HG03108 (cell line): Measurements from ENCODE around the gene MIGA1.
"Not testable (repeated sequence)": the region's sequence is repeated elsewhere in the genome, so short reads cannot be mapped to it uniquely, and the experiment has no call there.

Experiments
- ATAC-seq: cut with Tn5 transposase; IDR thresholded peaks from one replicate; pipeline ENCODE4 v1.9.1; 2021; ENCODE audit warnings: moderate library complexity; ENCODE audit not compliant: unreplicated experiment

Gene MIGA1

DNA sequence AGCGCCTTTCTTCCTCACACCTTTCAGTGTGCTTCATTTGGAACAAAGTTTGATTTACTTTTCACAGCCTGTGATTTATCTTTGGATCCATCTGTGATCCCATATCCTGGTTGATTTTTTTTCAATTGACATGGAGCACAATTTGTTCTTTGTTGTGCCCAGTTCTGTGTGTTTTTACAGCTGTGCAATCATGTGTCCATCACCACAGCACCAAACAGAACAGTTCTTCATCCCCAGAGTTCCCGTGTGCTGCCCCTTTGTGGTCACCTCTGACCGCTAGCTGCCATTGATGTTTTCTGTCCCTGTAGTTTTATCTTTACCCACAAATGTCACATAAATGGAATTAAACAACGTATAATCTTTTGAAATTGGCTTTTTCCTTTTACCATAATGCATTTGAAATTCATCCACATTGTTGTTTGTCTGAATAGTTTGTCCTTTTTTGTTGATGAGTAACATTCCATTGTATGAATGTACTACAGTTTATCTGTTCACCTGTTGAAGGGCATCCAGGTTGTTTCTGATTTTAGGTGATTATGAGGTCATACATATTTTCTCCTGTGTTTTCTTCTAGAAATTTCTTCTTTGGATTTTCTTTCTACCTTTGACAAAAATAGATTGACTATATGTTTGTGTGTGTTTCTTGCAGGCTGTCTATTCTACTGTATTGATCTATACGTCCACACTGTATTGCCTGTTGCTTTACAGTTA, 17.4 kb downstream of the MIGA1 start:
- no peak for ATAC-seq

DNA sequence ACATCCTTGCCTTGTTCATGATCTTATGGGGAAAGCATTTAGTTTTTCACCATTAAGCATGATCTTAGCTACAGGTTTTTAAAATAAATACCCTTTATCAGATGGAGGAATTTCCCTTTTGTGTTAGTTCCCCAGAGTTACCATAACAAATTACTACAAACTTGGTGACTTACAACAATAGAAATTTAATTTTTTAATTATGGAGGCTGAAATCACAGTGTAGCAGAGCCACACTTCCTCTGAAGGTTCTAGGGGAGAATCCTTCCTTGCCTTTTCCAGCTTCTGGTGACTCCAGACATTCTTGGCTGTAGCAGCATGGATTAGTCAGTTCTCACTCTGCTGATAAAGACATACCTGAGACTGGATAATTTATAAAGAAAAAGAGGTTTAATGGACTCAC, 18.5 kb downstream of the MIGA1 start:
- no peak for ATAC-seq

DNA sequence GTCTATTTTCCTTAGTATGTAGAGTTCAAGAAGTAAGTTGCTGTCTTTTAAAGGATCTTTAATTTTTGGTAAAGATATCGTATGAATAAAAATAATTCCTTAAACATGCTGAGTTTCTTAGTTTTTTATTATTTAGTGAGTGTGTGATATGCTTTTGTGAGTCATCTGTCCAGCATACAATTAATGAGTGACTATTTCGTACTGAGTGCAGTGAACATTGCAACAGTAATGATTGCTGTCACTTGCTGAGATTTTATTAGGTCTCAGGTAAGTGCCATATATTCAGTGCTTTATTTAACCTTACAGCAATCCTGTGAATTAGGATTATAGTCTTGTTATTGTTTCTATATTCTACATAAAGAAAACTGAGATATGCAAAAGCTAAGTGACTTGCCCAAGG, 22.6 kb downstream of the MIGA1 start:
- no peak for ATAC-seq

DNA sequence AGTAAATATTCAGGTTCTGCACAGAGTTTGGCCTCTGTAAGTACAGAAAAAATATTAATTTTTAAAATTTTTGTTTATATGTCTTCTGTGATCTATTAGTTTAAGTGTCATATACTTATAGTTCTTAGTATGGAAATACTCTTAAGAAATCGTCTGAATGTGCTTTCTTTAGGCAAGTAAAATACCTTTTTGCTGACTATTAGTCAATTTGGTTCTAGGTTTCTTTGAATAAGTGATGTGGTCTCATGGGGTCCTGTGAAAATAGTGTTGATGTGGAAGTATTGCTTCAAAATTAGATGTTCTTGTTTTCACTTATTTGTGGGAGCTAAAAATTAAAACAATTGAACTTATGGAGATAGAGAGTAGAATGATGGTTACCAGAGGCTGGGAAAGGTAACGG, 23.9 kb downstream of the MIGA1 start:
- no peak for ATAC-seq

DNA sequence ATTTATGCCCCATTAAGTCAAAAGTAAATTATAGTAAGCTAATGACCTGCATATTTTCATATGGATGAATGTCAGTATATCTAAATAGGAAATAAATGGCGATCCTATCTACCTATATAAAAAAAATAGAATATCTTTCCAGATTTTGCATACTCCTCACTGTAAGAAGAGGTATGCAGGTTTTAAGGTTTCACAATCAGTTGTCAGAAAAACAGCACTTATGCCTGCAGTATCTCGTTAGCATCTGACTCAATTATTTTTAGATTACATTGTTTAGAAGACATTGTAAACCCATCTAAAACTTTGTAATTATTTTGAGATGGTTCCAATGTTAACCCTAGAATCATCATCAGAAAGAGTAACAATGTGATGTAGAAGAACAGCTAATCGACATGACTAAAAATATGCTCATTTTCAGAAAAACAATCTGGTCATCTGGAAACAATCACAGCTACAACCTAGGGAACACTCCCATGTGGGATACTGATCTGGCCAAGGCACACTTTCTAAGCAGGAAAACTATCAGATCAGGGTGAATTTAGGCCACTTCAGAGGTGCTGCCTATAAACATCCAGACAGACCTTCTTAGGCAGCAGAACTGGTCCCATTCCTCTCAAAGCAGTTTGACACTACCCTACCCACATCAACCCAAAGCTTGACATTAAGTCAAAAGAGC, 30.5 kb downstream of the MIGA1 start:
- not testable (repeated sequence) for ATAC-seq

DNA sequence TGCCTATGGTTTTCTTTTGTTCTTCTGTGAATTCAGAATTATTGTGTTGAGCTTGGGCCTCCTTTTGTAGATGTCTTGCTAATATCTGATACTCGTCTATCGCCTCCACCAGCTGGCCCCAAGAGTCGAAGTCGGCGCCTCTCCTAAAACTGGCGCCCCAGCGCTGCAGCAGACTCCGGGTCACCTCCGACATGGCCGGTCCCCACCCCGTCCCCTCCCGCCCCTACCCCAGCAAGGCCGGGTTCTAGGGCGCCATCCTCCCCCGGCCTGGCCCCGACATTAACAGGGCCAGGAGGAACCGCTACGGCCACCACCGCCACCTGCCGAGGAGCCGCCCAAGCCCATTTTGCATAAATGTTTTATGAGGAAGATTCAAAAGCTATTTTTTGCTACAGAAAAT, 32.1 kb downstream of the MIGA1 start:
- peak; percentile 54 for ATAC-seq

DNA sequence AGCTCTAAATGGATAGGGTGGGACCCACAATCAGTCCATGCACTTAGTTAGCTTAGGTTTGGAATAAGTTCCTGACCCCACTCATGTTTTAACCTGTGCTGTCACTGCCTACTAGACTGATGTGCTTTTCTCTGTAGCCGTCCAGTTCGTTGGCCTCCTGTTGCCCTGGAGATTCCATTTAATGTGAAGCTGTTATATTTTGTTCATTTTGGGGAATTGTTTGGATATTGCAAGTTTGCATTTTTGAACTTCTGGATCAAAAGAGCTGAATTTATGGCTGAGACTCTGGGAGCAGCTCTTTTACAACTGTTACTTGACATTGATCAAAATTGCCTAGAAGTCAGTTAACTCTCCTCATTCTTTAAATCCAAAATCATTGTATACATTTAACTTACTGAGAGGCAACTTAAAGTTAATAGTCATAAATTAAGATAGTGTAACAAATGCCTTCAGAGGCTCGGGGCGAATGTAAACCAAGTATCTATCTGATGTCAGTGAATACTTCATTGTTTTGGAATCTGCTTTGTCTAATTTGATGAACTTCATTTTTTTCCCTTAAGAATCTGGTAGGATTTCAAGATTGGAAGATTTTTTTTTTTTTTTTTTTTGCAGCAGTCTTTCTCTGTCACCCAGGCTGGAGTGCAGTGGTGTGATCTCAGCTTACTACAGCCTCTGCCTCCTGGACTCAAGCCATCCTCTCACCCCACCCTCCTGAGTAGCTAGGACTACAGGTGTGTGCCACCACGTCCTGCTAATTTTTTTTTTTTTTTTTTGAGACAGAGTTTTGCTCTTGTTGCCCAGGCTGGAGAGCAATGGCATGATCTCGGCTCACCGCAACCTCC, 38.1 kb downstream of the MIGA1 start:
- no peak for ATAC-seq

DNA sequence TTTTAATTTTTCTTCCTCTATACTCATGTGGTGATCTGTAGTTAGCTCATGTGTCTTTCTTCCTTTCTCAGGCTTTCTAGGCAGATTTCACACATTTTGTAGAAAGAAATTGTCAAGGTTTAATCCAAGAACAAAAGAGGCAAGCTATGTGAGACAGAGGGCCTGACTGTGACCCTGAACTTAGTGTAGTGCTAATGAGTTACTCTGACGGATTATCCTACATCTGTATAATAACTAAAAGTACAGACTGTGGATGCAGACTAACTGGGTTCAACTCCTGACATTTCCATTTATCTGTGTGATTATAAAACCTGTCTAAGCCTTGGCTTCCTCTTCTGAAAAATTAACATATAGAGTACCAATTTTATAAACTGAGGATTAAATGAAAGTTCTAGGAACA, 40.7 kb downstream of the MIGA1 start:
- no peak for ATAC-seq

DNA sequence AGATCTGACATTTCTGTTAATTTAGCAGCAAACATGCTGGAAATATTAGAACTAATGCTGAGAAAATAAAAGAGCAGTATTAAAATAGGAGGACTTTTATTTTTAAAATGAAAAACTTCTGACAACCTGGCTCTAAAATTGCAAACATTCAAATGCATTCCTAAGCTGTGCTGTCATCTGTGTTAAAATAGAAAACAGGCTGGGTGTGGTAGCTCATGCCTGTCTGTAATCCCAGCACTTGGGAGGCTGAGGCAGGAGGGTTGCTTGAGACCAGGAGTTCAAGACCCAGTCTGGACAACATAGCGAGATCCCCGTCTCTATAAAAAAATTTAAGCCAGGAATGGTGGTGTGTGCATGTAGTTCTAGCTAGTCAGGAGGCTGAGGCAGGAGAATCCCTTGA, 44.6 kb downstream of the MIGA1 start:
- no peak for ATAC-seq

DNA sequence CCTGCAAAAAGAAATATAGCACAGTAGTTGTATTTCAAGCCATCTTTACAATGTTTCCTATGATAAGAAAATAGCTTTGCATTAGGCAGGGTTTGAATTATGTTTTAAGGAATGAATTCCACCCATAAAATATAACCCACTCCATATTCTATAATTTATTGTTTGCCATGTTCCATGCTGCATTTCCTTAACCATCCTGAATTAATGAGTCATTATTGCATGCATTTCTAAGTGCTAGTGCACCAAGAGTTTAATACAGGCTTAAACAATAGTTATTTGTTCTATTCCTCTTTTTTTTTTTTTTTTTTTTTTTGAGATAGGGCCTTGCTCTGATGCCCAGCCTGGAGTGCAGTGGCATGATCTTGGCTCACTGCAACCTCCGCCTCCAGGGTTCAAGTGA, 45.2 kb downstream of the MIGA1 start:
- no peak for ATAC-seq

DNA sequence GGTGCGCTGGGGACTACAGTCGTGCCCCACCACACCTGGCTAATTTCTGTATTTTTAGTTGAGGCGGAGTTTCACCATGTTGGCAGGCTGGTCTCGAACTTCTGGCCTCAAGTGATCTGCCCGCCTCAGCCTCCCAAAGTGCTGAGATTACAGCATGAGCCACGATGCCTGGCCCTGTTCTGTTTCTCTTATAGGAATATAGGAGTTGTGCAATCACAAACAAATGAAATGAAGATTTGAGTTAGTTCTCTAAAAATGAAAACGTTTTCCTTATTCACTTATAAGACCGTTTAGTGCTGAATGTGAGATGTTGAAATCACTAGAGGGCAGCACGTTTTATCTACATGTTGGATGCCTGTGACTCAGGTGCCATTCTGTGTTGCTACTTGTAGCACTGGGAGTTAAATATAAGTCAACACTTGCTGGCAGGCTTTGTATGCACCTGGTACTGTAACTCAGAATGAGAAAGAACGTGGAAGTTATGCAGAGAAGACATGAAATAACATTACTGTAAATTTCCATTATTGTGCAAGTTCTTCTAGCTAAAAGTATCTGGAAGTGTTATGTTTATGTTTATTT, 45.8 kb downstream of the MIGA1 start:
- ATAC-seq = no peak

DNA sequence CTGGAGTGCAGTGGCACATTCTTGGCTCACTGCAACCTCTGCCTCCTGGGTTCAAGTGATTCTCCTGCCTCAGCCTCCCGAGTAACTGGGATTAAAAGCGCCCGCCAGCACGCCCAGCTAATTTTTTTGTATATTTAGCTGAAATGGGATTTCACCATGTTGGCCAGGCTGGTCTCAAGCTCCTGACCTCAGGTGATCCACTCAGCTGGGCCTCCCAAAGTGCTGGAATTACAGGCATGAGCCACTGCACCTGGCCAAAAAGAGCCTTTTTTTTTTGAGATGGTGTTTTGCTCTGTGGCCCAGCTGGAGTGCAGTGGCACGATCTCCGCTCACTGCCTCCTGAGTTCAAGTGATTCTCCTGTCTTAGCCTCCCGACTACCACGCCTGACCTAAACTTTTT, 47.4 kb downstream of the MIGA1 start:
- not testable (repeated sequence) for ATAC-seq

DNA sequence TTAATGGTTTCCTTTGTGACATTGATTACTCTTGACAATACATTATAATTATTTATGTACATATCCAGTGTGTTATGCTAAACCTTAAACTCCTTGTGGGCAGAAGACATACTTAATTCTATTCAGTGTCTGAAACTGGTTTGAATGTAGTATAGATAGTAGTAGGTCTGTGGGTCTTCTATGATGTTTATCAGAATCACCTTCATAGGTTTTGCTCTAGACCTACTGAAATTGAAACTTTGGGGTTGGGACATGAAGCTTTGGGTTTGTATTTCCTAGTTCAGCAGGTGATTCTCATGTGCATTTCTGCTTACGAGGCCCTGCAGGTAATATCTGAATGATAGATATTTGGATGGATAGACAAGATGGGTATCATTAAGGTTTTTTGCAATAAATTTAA, 48.6 kb downstream of the MIGA1 start:
- ATAC-seq = no peak

DNA sequence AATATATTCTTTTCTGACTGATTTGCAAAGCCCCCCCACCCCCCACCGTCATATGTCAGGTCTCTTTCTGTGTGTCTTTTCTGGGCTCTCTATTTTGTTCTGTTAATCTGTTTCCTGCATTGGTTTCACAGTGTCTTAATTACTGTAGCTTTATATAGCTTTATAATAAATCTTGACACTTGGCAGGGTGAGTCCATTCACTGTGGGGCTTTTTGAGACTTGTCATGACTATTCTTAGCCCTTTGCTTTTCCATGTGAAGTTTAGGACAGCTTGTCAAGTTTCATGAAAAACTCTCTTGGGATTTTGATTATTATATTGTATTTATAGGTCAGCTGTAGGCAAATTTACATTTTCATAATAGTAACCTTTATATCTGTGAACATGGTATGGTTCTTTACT, 50.4 kb downstream of the MIGA1 start:
- no peak for ATAC-seq

DNA sequence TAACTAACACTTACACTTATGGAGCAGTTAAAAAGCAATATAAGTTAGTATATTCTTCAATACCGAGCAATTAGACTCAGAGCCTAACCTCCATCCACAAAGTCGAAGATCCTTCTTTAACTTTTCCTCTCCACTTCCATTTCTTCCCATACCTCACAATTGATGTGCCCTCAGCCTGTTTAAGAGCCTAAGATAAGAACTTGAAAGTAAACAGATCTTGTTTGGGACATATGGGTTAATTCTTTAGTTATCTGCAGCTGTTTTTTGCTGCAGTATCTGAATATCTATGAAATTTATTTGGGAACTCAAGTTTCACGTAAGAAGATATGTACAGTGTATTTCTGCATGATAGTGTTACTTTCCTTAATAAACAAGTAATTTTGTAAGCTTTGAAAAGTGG, 51.5 kb downstream of the MIGA1 start:
- ATAC-seq = no peak

DNA sequence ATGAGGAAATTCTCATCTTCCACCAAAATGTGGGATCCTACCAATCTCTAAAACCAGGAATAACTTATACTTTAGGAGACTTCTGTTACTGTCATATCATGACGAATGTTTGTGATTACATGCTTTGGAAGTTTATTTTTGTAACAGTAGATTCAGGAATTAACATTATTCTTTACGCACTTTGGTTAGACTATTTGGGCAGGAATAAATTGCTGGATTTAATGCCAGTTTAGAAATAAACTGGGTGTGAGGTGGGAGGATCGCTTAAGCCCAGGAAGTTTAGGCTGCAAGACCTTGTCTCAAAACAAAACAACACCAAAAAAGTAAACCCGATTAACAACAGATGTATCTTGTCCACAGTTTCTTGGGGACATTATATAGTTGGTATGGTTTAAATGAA, 52.1 kb downstream of the MIGA1 start:
- no peak for ATAC-seq

DNA sequence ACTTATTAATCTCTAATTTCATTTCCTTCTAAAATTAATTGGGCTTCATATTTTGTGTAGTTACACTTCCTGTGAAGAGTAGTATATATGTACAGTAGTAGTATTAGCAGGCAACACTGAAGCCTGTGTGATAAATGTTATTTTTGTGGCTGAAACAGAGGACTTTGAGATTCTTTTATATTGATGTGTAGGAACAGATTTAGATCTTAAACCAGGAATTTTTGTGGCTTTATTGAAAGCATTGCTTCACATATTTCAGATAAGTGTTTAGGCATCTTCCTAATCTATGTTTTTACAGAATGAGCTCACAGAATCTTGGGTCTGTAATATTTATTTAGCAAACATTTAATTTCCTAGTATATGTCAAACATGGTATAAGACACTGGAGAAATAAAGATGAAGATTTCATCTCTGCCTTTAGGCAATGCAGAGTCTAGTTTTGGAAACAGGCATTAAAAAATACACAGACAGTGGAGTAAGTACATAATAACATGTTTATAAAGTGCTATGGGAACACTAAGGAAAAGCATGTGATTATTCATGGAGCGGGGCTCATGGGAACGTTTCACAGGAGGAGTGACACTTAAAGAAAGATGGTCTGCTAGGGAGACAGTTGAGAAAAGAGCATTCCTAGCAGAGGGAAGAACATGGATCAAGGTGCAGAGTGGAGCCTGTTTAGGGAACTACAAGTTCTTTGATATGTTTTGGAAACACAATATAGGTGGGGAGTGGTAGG, 52.7 kb downstream of the MIGA1 start:
- ATAC-seq = no peak

DNA sequence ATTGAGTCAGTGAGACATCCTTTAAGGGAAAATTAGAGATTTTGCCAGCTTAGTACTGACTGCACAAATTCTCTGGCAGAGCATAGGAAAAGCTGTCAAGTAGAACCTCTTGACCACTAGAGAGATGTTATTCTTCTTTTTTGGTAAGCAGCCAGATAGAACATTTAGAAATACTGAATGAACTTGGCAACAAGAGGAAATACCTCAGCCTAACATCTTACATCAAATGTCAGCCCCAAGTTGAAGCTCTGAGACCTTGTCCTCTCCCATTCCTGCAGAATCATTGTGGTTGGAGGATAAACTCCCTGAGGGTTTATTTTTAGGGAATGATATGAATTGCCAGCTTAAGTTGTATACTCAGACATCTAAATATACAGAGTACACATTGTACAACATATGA, 53.5 kb downstream of the MIGA1 start:
- ATAC-seq = no peak

DNA sequence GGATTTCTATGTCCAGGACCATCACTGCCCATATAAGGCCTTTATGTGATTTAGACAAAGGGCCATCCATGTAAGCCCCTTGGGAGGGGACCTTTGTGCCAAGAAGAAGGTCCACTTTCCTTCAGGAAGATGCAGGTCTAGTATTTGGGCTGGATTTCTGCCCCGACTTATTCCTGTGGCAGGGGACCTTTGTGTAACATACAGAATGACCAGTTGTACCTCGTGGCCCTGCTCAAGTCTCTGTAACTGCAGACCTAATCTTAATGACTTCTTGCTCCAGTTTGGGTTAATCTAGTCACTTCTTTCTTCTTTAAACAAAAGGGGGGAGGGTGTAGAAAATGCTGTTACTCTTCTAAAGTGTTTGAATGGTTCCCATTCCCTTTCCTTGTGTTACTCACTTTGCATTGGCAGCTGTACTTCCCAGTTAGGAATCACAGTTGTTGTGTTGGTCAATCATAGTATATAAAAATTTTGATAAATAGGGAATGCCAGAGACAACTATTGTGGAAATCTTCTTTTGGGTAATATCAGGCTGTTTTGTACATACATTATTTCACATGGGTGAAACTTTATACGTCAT, 54.2 kb downstream of the MIGA1 start:
- ATAC-seq = no peak

DNA sequence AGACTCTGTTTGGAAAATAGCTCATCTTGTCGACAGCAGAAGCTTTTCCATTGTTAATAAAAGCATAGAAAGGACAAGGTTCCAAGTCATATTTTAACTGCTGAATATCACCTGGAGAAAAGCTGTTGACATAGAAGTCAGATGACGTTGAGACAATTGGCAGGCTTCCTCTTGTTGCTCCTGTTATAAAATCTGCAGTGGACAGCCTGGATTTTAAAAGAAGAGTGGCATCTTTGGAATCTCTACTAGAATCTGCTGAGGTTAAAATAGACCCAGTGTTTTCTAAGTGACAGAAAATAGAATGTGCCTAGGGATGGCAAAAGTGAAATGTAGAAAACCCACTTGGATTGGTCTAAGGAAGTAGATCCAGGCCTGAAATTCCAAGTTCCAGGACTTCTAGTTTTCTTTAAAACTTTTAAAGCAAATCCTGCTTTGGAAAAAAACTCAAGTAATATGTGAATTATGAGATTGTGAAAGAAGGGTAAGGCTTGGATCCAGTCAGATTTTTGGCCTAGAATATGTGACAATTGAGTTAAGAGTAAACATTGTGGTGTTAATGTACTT, 55.4 kb downstream of the MIGA1 start:
- ATAC-seq = no peak
